ENCODE measurements around the gene COLEC12. TPM values are rescaled to one million over a fixed set of nuclear protein-coding genes. Genes with fewer than 3 reads are reported as not detected.

The COLEC12 gene
- total and polyA plus RNA-seq, 10 of the 15 experiments (the other 5 are each of a cell fraction or from before 2014, with no cell fraction given) = 0.04 to 0.05 TPM; not detected in 8

GRCh38 chr18:326846-327245 is 173.7 kb downstream of the COLEC12 start (continued):
- TF ChIP-seq BMI1 (IDR thresholded peaks at IDR 0.05; ENCODE audit: borderline replicate concordance) (no peak), ESRRA (IDR thresholded peaks at IDR 0.05; ENCODE audit: low read length) (no peak), E4F1 (IDR thresholded peaks at IDR 0.05; ENCODE audit: borderline replicate concordance, partially characterized antibody) (no peak), NRF1 (conservative IDR thresholded peaks at IDR 0.05; ENCODE audit: low read depth, low read length) (no peak)

- ChIA-PET CTCF (no interaction called here), RAD21 (ENCODE audit: unreplicated experiment) (no interaction called here), SMC1A (ENCODE audit: uncharacterized antibody, unreplicated experiment) (no interaction called here), POLR2A (no interaction called here)
- Histone ChIP-seq H2AFZ (ENCODE audit: control insufficient read depth, low read depth, low read length) (no peak overlapping the region), H4K20me1 (ENCODE audit: control insufficient read depth, insufficient read depth) (no peaks in the 10 kb centered on the region), H3K4me3 (no peak overlapping the region), H3K79me2 (ENCODE audit: control insufficient read depth, insufficient read depth, low read length) (no peaks in the 10 kb centered on the region), H3K9me3 (replicated peaks; ENCODE audit: control insufficient read depth, insufficient read depth, low read length) (no peaks in the 10 kb centered on the region), H3K9ac (ENCODE audit: control insufficient read depth, insufficient read depth, low read length) (no peak overlapping the region), H3K27ac (ENCODE audit: control insufficient read depth, insufficient read depth) (no peak overlapping the region), H3K4me1 (ENCODE audit: control insufficient read depth, insufficient read depth, low read length) (no peaks in the 10 kb centered on the region), H3K4me2 (ENCODE audit: control insufficient read depth, insufficient read depth) (no peak overlapping the region), H3K27me3 (replicated peaks in 1 of 2; ENCODE audit: control insufficient read depth in 2 of 2, insufficient read depth in 2 of 2, low read length in 1 of 2) (no peaks in the 10 kb centered on the region; a peak in 1 of 4 replicates), H3K36me3 (ENCODE audit: control insufficient read depth in 2 of 2, insufficient read depth in 2 of 2, low read length in 1 of 2) (no peaks in the 10 kb centered on the region)
- no peak for ATAC-seq
- intact Hi-C loops (cut with micrococcal nuclease; ENCODE audit: unreplicated experiment) = no loop called here
- 0% methylated on average over 2 of the region's 2 CpGs for WGBS (ENCODE audit: insufficient coverage, insufficient replicate concordance, low lambda C conversion rate, missing lambda C conversion rate)
- BruUV-seq (replicated peaks) = no TSS peak
- DNase-seq (ENCODE audit: low read depth, low spot score) = no peak
- in situ Hi-C loops (cut with MboI) = no loop called here
- FAIRE-seq = no peak
- no peak for TF ChIP-seq ZBTB4 (CRISPR knock-in tag; IDR thresholded peaks at IDR 0.05)
- no peak for TF ChIP-seq POU2F2 (IDR thresholded peaks at IDR 0.05; ENCODE audit: borderline replicate concordance, low read depth, low read length)
- TF ChIP-seq, protein P1, sequence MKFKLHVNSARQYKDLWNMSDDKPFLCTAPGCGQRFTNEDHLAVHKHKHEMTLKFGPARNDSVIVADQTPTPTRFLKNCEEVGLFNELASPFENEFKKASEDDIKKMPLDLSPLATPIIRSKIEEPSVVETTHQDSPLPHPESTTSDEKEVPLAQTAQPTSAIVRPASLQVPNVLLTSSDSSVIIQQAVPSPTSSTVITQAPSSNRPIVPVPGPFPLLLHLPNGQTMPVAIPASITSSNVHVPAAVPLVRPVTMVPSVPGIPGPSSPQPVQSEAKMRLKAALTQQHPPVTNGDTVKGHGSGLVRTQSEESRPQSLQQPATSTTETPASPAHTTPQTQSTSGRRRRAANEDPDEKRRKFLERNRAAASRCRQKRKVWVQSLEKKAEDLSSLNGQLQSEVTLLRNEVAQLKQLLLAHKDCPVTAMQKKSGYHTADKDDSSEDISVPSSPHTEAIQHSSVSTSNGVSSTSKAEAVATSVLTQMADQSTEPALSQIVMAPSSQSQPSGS (IDR thresholded peaks at IDR 0.05; ENCODE audit: low read length) = no peak
- TF ChIP-seq, protein P2, sequence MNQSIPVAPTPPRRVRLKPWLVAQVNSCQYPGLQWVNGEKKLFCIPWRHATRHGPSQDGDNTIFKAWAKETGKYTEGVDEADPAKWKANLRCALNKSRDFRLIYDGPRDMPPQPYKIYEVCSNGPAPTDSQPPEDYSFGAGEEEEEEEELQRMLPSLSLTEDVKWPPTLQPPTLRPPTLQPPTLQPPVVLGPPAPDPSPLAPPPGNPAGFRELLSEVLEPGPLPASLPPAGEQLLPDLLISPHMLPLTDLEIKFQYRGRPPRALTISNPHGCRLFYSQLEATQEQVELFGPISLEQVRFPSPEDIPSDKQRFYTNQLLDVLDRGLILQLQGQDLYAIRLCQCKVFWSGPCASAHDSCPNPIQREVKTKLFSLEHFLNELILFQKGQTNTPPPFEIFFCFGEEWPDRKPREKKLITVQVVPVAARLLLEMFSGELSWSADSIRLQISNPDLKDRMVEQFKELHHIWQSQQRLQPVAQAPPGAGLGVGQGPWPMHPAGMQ (IDR thresholded peaks at IDR 0.05; ENCODE audit: borderline replicate concordance) = no peak
- no peak for TF ChIP-seq ZNF622 (IDR thresholded peaks at IDR 0.05)
- TF ChIP-seq ZBED1 (IDR thresholded peaks at IDR 0.05; ENCODE audit: borderline replicate concordance) = no peak
- no peak for TF ChIP-seq RCOR1 (conservative IDR thresholded peaks at IDR 0.05; ENCODE audit: low read depth, low read length)
Measured at GRCh38 chr18:323253-323622, 177.3 kb downstream of the COLEC12 start.

Measured in GM12878 (cell line).